Measurements from ENCODE around the gene LRRC9.
A peak's percentile ranks its signal among the peaks of the same experiment; 100 is the strongest.
"Not testable (repeated sequence)": the region's sequence is repeated elsewhere in the genome, so short reads cannot be mapped to it uniquely, and the experiment has no call there.

The LRRC9 gene

GRCh38 chr14:59919570-59920377, at the start of gene LRRC9:
LRRC9 (plus strand) TSS chr14:59920144.
- no peak for DNase-seq

GRCh38 chr14:59870277-59871165, 49.4 kb upstream of the LRRC9 start, which contains the start of gene RTN1:
RTN1 (minus strand) TSS chr14:59870776; CDS start chr14:59870630, 146 bp downstream.
- peak; percentile 72 for DNase-seq

- no peak for DNase-seq
Observed at GRCh38 chr14:59871166-59871495, 48.8 kb upstream of the LRRC9 start.

- no peak for DNase-seq
Observed at GRCh38 chr14:59882957-59883356, 37.0 kb upstream of the LRRC9 start.

- no peak for DNase-seq
Observed at GRCh38 chr14:59890676-59891075, 29.3 kb upstream of the LRRC9 start.

GRCh38 chr14:59895721-59896120, 24.2 kb upstream of the LRRC9 start:
- DNase-seq, result no peak

GRCh38 chr14:59897757-59898383, 22.1 kb upstream of the LRRC9 start:
- peak; percentile 29 for DNase-seq

GRCh38 chr14:59900556-59900955, 19.4 kb upstream of the LRRC9 start:
- DNase-seq, result no peak

GRCh38 chr14:59904184-59904583, 15.8 kb upstream of the LRRC9 start:
- no peak for DNase-seq

GRCh38 chr14:59905188-59905587, 14.8 kb upstream of the LRRC9 start:
- no peak for DNase-seq

- no peak for DNase-seq
Observed at GRCh38 chr14:59912443-59912842, 7.5 kb upstream of the LRRC9 start.

- no peak for DNase-seq
Observed at GRCh38 chr14:59913187-59913586, 6.8 kb upstream of the LRRC9 start.

GRCh38 chr14:59918824-59919569, 947 bp upstream of the LRRC9 start:
- no peak for DNase-seq

- no peak for DNase-seq
Observed at GRCh38 chr14:59920378-59920683, 387 bp downstream of the LRRC9 start.

GRCh38 chr14:59925797-59926196, 5.9 kb downstream of the LRRC9 start:
- DNase-seq, result no peak

GRCh38 chr14:59926534-59926933, 6.6 kb downstream of the LRRC9 start:
- DNase-seq, result no peak

- no peak for DNase-seq
Observed at GRCh38 chr14:59931237-59931636, 11.3 kb downstream of the LRRC9 start.

- no peak for DNase-seq
Observed at GRCh38 chr14:59936145-59936544, 16.2 kb downstream of the LRRC9 start.

GRCh38 chr14:59939828-59940227, 19.9 kb downstream of the LRRC9 start:
- DNase-seq, result no peak

- not testable (repeated sequence) for DNase-seq
Observed at GRCh38 chr14:59942296-59942862, 22.4 kb downstream of the LRRC9 start.

GRCh38 chr14:59944909-59945308, 25.0 kb downstream of the LRRC9 start:
- no peak for DNase-seq

- DNase-seq, result not testable (repeated sequence)
Observed at GRCh38 chr14:59952141-59952540, 32.2 kb downstream of the LRRC9 start.

- not testable (repeated sequence) for DNase-seq
Observed at GRCh38 chr14:59957890-59958289, 37.9 kb downstream of the LRRC9 start.
